ENCODE measurements around the gene NT5C3A. TPM values are rescaled to one million over a fixed set of nuclear protein-coding genes. Genes with fewer than 3 reads are reported as not detected.

The NT5C3A gene
- total and polyA plus RNA-seq, 2 donors from 2014 or later, result 22.2 to 29.0 TPM

GRCh38 chr7:33075818-33076518, 13.4 kb upstream of the NT5C3A start:
- H3K4me1 ChIP-seq (ENCODE audit: control insufficient read depth in 2 of 3, insufficient read depth in 2 of 3, low read depth in 1 of 3, low read length in 3 of 3), result no peaks in the 10 kb centered on the region
- H3K36me3 ChIP-seq (ENCODE audit: control insufficient read depth in 2 of 3, insufficient read depth in 3 of 3, low read length in 3 of 3), result no peaks in the 10 kb centered on the region
- no peaks in the 10 kb centered on the region for H3K27me3 ChIP-seq (ENCODE audit: control insufficient read depth, insufficient read depth, low read length)
- intact Hi-C loops (cut with DNase I), result no loop called here
- DNase-seq, result no peak
- no peak for FAIRE-seq
- H3K9ac ChIP-seq (ENCODE audit: low read length in 3 of 3), result no peak overlapping the region
- H3K9me3 ChIP-seq (ENCODE audit: control insufficient read depth in 2 of 3, insufficient read depth in 1 of 3, low read length in 3 of 3), result no peaks in the 10 kb centered on the region
- H3K4me3 ChIP-seq (ENCODE audit: low read length in 3 of 3), result no peak overlapping the region
- TF ChIP-seq, protein P1, sequence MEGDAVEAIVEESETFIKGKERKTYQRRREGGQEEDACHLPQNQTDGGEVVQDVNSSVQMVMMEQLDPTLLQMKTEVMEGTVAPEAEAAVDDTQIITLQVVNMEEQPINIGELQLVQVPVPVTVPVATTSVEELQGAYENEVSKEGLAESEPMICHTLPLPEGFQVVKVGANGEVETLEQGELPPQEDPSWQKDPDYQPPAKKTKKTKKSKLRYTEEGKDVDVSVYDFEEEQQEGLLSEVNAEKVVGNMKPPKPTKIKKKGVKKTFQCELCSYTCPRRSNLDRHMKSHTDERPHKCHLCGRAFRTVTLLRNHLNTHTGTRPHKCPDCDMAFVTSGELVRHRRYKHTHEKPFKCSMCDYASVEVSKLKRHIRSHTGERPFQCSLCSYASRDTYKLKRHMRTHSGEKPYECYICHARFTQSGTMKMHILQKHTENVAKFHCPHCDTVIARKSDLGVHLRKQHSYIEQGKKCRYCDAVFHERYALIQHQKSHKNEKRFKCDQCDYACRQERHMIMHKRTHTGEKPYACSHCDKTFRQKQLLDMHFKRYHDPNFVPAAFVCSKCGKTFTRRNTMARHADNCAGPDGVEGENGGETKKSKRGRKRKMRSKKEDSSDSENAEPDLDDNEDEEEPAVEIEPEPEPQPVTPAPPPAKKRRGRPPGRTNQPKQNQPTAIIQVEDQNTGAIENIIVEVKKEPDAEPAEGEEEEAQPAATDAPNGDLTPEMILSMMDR (IDR thresholded peaks at IDR 0.05; ENCODE audit: borderline replicate concordance, extremely low read depth, insufficient read depth), result no peak
- H3K27ac ChIP-seq (ENCODE audit: low read depth in 2 of 2, low read length in 2 of 2), result no peak overlapping the region

DNA sequence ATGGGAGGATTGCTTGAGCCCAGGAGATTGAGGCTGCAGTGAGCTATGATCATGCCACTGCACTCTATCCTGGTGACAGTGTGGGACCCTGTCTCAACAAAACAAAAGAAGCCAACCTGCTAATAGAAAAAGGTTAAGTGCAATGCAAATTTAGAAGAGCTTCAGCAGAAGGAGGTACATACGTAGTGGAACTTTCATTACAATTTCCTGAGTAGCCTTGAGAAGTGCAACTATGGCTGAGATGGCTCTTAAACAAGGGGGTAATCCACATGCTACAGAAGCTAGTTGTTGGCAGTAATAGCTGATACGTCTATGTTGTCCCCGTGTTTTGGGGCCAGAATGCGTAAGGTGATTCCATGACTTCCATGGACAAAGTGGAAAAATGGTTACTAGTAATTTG, 10.7 kb upstream of the NT5C3A start:
- H3K4me1 ChIP-seq (ENCODE audit: control insufficient read depth in 2 of 3, insufficient read depth in 2 of 3, low read depth in 1 of 3, low read length in 3 of 3), result no peaks in the 10 kb centered on the region
- H3K27me3 ChIP-seq (ENCODE audit: control insufficient read depth, insufficient read depth, low read length), result no peaks in the 10 kb centered on the region
- intact Hi-C loops (cut with DNase I), result no loop called here
- H3K27ac ChIP-seq (ENCODE audit: low read depth in 2 of 2, low read length in 2 of 2), result no peak overlapping the region
- FAIRE-seq (no peak), DNase-seq (no peak)
- H3K4me3 ChIP-seq (ENCODE audit: low read length in 3 of 3), result no peak overlapping the region
- no peaks in the 10 kb centered on the region for H3K36me3 ChIP-seq (ENCODE audit: control insufficient read depth in 2 of 3, insufficient read depth in 3 of 3, low read length in 3 of 3)
- TF ChIP-seq, protein P1 (IDR thresholded peaks at IDR 0.05; ENCODE audit: borderline replicate concordance, extremely low read depth, insufficient read depth), result no peak
- H3K9me3 ChIP-seq (ENCODE audit: control insufficient read depth in 2 of 3, insufficient read depth in 1 of 3, low read length in 3 of 3), result peaks cover 0 to 6% (median 0%) of the 10 kb centered on the region in 3 donors
- H3K9ac ChIP-seq (ENCODE audit: low read length in 3 of 3), result no peak overlapping the region

DNA sequence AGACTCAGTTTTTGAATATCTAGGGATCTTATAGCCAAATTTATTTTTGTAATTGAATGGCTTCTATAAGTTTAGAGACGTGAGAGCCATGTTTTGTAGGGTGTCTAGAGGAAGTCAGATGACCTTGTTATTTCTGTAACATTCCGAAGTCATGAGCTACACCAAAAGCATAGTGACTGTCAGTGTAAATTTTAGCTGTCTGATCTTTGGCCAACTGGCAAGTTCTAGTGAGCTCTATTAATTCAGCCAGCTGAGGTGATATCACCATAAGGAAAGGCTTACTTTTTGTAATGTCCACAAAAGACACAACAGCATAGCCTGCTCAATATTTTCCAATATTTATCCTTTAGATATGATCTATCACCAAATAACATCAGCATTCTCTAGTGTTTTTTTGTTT, 9.9 kb upstream of the NT5C3A start:
- no peak for FAIRE-seq
- Histone ChIP-seq H3K9me3 (ENCODE audit: control insufficient read depth in 2 of 3, insufficient read depth in 1 of 3, low read length in 3 of 3) (peaks cover 0 to 6% (median 0%) of the 10 kb centered on the region in 3 donors), H3K27ac (ENCODE audit: low read depth in 2 of 2, low read length in 2 of 2) (no peak overlapping the region), H3K9ac (ENCODE audit: low read length in 3 of 3) (no peak overlapping the region), H3K4me1 (ENCODE audit: control insufficient read depth in 2 of 3, insufficient read depth in 2 of 3, low read depth in 1 of 3, low read length in 3 of 3) (no peaks in the 10 kb centered on the region), H3K36me3 (ENCODE audit: control insufficient read depth in 2 of 3, insufficient read depth in 3 of 3, low read length in 3 of 3) (no peaks in the 10 kb centered on the region), H3K4me3 (ENCODE audit: low read length in 3 of 3) (no peak overlapping the region), H3K27me3 (ENCODE audit: control insufficient read depth, insufficient read depth, low read length) (no peaks in the 10 kb centered on the region)
- intact Hi-C loops (cut with DNase I), result no loop called here
- DNase-seq, result peak in 2 of 5 donors; percentile 43 to 81
- TF ChIP-seq, protein P1 (IDR thresholded peaks at IDR 0.05; ENCODE audit: borderline replicate concordance, extremely low read depth, insufficient read depth), result no peak

Data from kidney (tissue), 14 donors.